BE2C (cell line): ENCODE results near the gene LYRM9.

Experiments used
- DNase-seq: peaks from one replicate; pipeline ENCODE4 v3.0.0-alpha.2; 2020
- H3K27me3 ChIP-seq: fragments of 250-450 bp; sonication (Bioruptor Pico); 2 replicates; pipeline ENCODE4 v1.5.1; 2020; ENCODE audit warnings: mild to moderate bottlenecking
- H3K36me3 ChIP-seq: fragments of 250-450 bp; sonication (Bioruptor Pico); 2 replicates; pipeline ENCODE4 v1.5.1; 2020; ENCODE audit warnings: mild to moderate bottlenecking
- H3K4me1 ChIP-seq: fragments of 250-450 bp; sonication (Bioruptor Pico); 2 replicates; pipeline ENCODE4 v1.5.1; 2020
- H3K4me3 ChIP-seq: 2 replicates; pipeline ENCODE4 v1.5.1; 2011; ENCODE audit warnings: low read depth, low read length
- H3K9me3 ChIP-seq: fragments of 250-450 bp; sonication (Bioruptor Pico); 2 replicates; pipeline ENCODE4 v1.5.1; 2020
- CTCF ChIP-seq: IDR thresholded peaks from 2 replicates; pipeline ENCODE4 v1.5.1; 2012; ENCODE audit warnings: mild to moderate bottlenecking, low read depth, low read length

LYRM9 gene

GRCh38 chr17:27904534-27905446 lies 11.6 kb upstream of the LYRM9 start:
- no peaks in the 10 kb centered on the region for H3K27me3 ChIP-seq
- no peak for TF ChIP-seq CTCF
- no peaks in the 10 kb centered on the region for H3K4me1 ChIP-seq
- no peaks in the 10 kb centered on the region for H3K36me3 ChIP-seq
- no peak overlapping the region for H3K4me3 ChIP-seq
- no peak for DNase-seq
- no peaks in the 10 kb centered on the region for H3K9me3 ChIP-seq

- H3K27me3 ChIP-seq: no peaks in the 10 kb centered on the region
- no peak overlapping the region for H3K4me3 ChIP-seq
- no peaks in the 10 kb centered on the region for H3K9me3 ChIP-seq
- no peaks in the 10 kb centered on the region for H3K4me1 ChIP-seq
- DNase-seq: no peak
- H3K36me3 ChIP-seq: no peaks in the 10 kb centered on the region
- no peak for TF ChIP-seq CTCF
These were observed 10.9 kb upstream of the LYRM9 start for GRCh38 chr17:27904114-27904513.

GRCh38 chr17:27899525-27899924 lies 6.4 kb upstream of the LYRM9 start:
- Histone ChIP-seq H3K36me3 (no peaks in the 10 kb centered on the region), H3K9me3 (no peaks in the 10 kb centered on the region), H3K4me3 (no peak overlapping the region), H3K27me3 (no peaks in the 10 kb centered on the region), H3K4me1 (no peaks in the 10 kb centered on the region)
- no peak for DNase-seq
- TF ChIP-seq CTCF: no peak

- no peak for DNase-seq
- H3K27me3 ChIP-seq: no peaks in the 10 kb centered on the region
- TF ChIP-seq CTCF: no peak
- no peaks in the 10 kb centered on the region for H3K4me1 ChIP-seq
- no peak overlapping the region for H3K4me3 ChIP-seq
- no peaks in the 10 kb centered on the region for H3K9me3 ChIP-seq
- no peaks in the 10 kb centered on the region for H3K36me3 ChIP-seq
These were observed 4.9 kb upstream of the LYRM9 start for GRCh38 chr17:27898096-27898495.

- no peaks in the 10 kb centered on the region for H3K36me3 ChIP-seq
- DNase-seq: no peak
- no peaks in the 10 kb centered on the region for H3K9me3 ChIP-seq
- H3K27me3 ChIP-seq: no peaks in the 10 kb centered on the region
- no peak overlapping the region for H3K4me3 ChIP-seq
- no peaks in the 10 kb centered on the region for H3K4me1 ChIP-seq
- no peak for TF ChIP-seq CTCF
These were observed 3.5 kb upstream of the LYRM9 start for GRCh38 chr17:27896701-27897100.

- no peak for TF ChIP-seq CTCF
- H3K36me3 ChIP-seq: no peaks in the 10 kb centered on the region
- H3K9me3 ChIP-seq: no peaks in the 10 kb centered on the region
- H3K4me3 ChIP-seq: no peak overlapping the region
- no peak for DNase-seq
- H3K4me1 ChIP-seq: no peaks in the 10 kb centered on the region
- H3K27me3 ChIP-seq: no peaks in the 10 kb centered on the region
These were observed 2.9 kb upstream of the LYRM9 start for GRCh38 chr17:27895940-27896535.
